Measurements from ENCODE around the gene MMP1.

Gene MMP1

GRCh38 chr11:102767800-102768199 is 30.2 kb downstream of the MMP1 start:
- H3K36me3 ChIP-seq (ENCODE audit: control insufficient read depth in 5 of 5, insufficient read depth in 5 of 5, low read length in 5 of 5): no peaks in the 10 kb centered on the region
- H3K9ac ChIP-seq (ENCODE audit: low read length in 5 of 5): no peak overlapping the region
- peaks cover 0 to 6% (median 0%) of the 10 kb centered on the region in 5 donors for H3K4me1 ChIP-seq (ENCODE audit: control insufficient read depth in 5 of 5, insufficient read depth in 5 of 5, low read length in 5 of 5)
- H3K27me3 ChIP-seq (ENCODE audit: control insufficient read depth in 5 of 5, insufficient read depth in 4 of 5, low read length in 5 of 5): peaks cover 0 to 8% (median 0%) of the 10 kb centered on the region in 5 donors
- H3K9me3 ChIP-seq (ENCODE audit: control insufficient read depth in 5 of 5, low read length in 5 of 5): no peaks in the 10 kb centered on the region
- no peak overlapping the region for H3K27ac ChIP-seq (ENCODE audit: low read depth, low read length)
- H3K4me3 ChIP-seq (ENCODE audit: low read depth in 1 of 5, low read length in 5 of 5): no peak overlapping the region

DNA sequence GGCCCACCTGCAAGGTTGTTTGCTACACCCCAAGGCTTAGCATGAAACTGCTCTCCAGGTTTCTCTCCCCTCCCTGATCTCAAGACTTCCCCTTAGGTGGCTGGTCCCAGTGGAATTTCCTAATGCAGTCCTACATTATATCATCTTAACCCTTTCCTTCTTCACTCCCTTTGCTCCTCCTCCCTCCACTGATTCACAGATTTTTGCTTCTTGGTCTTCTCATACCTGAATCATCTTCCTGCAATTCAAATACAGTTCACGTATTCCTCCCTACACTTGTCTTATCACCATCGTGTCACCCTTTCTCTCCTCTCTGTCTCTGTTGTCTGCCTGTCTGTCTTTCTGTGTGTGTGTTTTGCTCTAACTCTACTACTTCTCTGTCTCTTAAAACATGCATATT is 34.5 kb downstream of the MMP1 start:
- no peaks in the 10 kb centered on the region for H3K36me3 ChIP-seq (ENCODE audit: control insufficient read depth in 5 of 5, insufficient read depth in 5 of 5, low read length in 5 of 5)
- no peak overlapping the region for H3K27ac ChIP-seq (ENCODE audit: low read depth, low read length)
- peaks cover 0 to 10% (median 0%) of the 10 kb centered on the region in 5 donors for H3K4me1 ChIP-seq (ENCODE audit: control insufficient read depth in 5 of 5, insufficient read depth in 5 of 5, low read length in 5 of 5)
- H3K4me3 ChIP-seq (ENCODE audit: low read depth in 1 of 5, low read length in 5 of 5): no peak overlapping the region
- H3K9ac ChIP-seq (ENCODE audit: low read length in 5 of 5): no peak overlapping the region
- H3K27me3 ChIP-seq (ENCODE audit: control insufficient read depth in 5 of 5, insufficient read depth in 4 of 5, low read length in 5 of 5): peaks cover 0 to 10% (median 0%) of the 10 kb centered on the region in 5 donors
- H3K9me3 ChIP-seq (ENCODE audit: control insufficient read depth in 5 of 5, low read length in 5 of 5): no peaks in the 10 kb centered on the region

- H3K27me3 ChIP-seq (ENCODE audit: control insufficient read depth in 5 of 5, insufficient read depth in 4 of 5, low read length in 5 of 5): peaks cover 0 to 7% (median 0%) of the 10 kb centered on the region in 5 donors
- H3K9ac ChIP-seq (ENCODE audit: low read length in 5 of 5): no peak overlapping the region
- H3K9me3 ChIP-seq (ENCODE audit: control insufficient read depth in 5 of 5, low read length in 5 of 5): no peaks in the 10 kb centered on the region
- no peaks in the 10 kb centered on the region for H3K36me3 ChIP-seq (ENCODE audit: control insufficient read depth in 5 of 5, insufficient read depth in 5 of 5, low read length in 5 of 5)
- H3K27ac ChIP-seq (ENCODE audit: low read depth, low read length): no peak overlapping the region
- peaks cover 0 to 16% (median 3%) of the 10 kb centered on the region in 5 donors for H3K4me1 ChIP-seq (ENCODE audit: control insufficient read depth in 5 of 5, insufficient read depth in 5 of 5, low read length in 5 of 5)
- H3K4me3 ChIP-seq (ENCODE audit: low read depth in 1 of 5, low read length in 5 of 5): no peak overlapping the region
These were observed 35.6 kb downstream of the MMP1 start for GRCh38 chr11:102762361-102762767.

- Histone ChIP-seq H3K4me3 (ENCODE audit: low read depth in 1 of 5, low read length in 5 of 5) (no peak overlapping the region), H3K27me3 (ENCODE audit: control insufficient read depth in 5 of 5, insufficient read depth in 4 of 5, low read length in 5 of 5) (peaks cover 0 to 7% (median 0%) of the 10 kb centered on the region in 5 donors), H3K4me1 (ENCODE audit: control insufficient read depth in 5 of 5, insufficient read depth in 5 of 5, low read length in 5 of 5) (peaks cover 0 to 16% (median 3%) of the 10 kb centered on the region in 5 donors), H3K9ac (ENCODE audit: low read length in 5 of 5) (no peak overlapping the region), H3K9me3 (ENCODE audit: control insufficient read depth in 5 of 5, low read length in 5 of 5) (no peaks in the 10 kb centered on the region), H3K27ac (ENCODE audit: low read depth, low read length) (no peak overlapping the region), H3K36me3 (ENCODE audit: control insufficient read depth in 5 of 5, insufficient read depth in 5 of 5, low read length in 5 of 5) (no peaks in the 10 kb centered on the region)
These were observed 36.2 kb downstream of the MMP1 start for GRCh38 chr11:102761646-102762238.

- Histone ChIP-seq H3K4me3 (ENCODE audit: low read depth in 1 of 5, low read length in 5 of 5) (no peak overlapping the region), H3K9me3 (ENCODE audit: control insufficient read depth in 5 of 5, low read length in 5 of 5) (no peaks in the 10 kb centered on the region), H3K27me3 (ENCODE audit: control insufficient read depth in 5 of 5, insufficient read depth in 4 of 5, low read length in 5 of 5) (peaks cover 0 to 4% (median 0%) of the 10 kb centered on the region in 5 donors), H3K9ac (ENCODE audit: low read length in 5 of 5) (no peak overlapping the region), H3K36me3 (ENCODE audit: control insufficient read depth in 5 of 5, insufficient read depth in 5 of 5, low read length in 5 of 5) (no peaks in the 10 kb centered on the region), H3K27ac (ENCODE audit: low read depth, low read length) (no peak overlapping the region), H3K4me1 (ENCODE audit: control insufficient read depth in 5 of 5, insufficient read depth in 5 of 5, low read length in 5 of 5) (peaks cover 0 to 16% (median 3%) of the 10 kb centered on the region in 5 donors)
These were observed 37.5 kb downstream of the MMP1 start for GRCh38 chr11:102760344-102761035.

GRCh38 chr11:102757823-102758549 is 40.0 kb downstream of the MMP1 start:
- Histone ChIP-seq H3K9ac (ENCODE audit: low read length in 5 of 5) (no peak overlapping the region), H3K27me3 (ENCODE audit: control insufficient read depth in 5 of 5, insufficient read depth in 4 of 5, low read length in 5 of 5) (peaks cover 0 to 12% (median 0%) of the 10 kb centered on the region in 5 donors), H3K4me3 (ENCODE audit: low read depth in 1 of 5, low read length in 5 of 5) (no peak overlapping the region), H3K27ac (ENCODE audit: low read depth, low read length) (no peak overlapping the region), H3K36me3 (ENCODE audit: control insufficient read depth in 5 of 5, insufficient read depth in 5 of 5, low read length in 5 of 5) (no peaks in the 10 kb centered on the region), H3K4me1 (ENCODE audit: control insufficient read depth in 5 of 5, insufficient read depth in 5 of 5, low read length in 5 of 5) (peaks cover 0 to 16% (median 3%) of the 10 kb centered on the region in 5 donors), H3K9me3 (ENCODE audit: control insufficient read depth in 5 of 5, low read length in 5 of 5) (no peaks in the 10 kb centered on the region)

GRCh38 chr11:102753267-102753666 is 44.7 kb downstream of the MMP1 start:
- Histone ChIP-seq H3K9ac (ENCODE audit: low read length in 5 of 5) (no peak overlapping the region), H3K27ac (ENCODE audit: low read depth, low read length) (no peak overlapping the region), H3K4me1 (ENCODE audit: control insufficient read depth in 5 of 5, insufficient read depth in 5 of 5, low read length in 5 of 5) (peaks cover 0 to 4% (median 3%) of the 10 kb centered on the region in 5 donors), H3K36me3 (ENCODE audit: control insufficient read depth in 5 of 5, insufficient read depth in 5 of 5, low read length in 5 of 5) (no peaks in the 10 kb centered on the region), H3K4me3 (ENCODE audit: low read depth in 1 of 5, low read length in 5 of 5) (no peak overlapping the region), H3K9me3 (ENCODE audit: control insufficient read depth in 5 of 5, low read length in 5 of 5) (no peaks in the 10 kb centered on the region), H3K27me3 (ENCODE audit: control insufficient read depth in 5 of 5, insufficient read depth in 4 of 5, low read length in 5 of 5) (peaks cover 0 to 12% (median 0%) of the 10 kb centered on the region in 5 donors)

DNA sequence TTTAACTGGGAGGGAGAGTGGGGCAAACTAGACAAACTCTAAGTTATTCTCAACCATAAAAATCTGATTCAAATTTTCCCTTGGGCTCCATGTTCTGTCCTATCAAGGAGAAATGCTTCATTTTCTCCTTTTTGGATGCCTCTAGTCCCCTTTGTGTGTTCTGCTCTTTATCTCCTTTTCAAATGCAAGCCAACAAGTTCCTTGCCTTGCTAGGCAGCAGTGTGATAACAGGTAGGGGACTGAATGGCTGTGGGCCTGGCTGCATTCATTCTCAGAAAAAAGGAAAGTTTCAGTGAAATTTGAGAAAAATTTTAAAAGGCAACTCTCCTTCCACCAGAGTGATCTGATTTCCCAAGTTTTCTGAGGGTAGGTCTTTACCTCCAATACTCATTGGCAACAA is 46.3 kb downstream of the MMP1 start:
- peaks cover 0 to 12% (median 0%) of the 10 kb centered on the region in 5 donors for H3K27me3 ChIP-seq (ENCODE audit: control insufficient read depth in 5 of 5, insufficient read depth in 4 of 5, low read length in 5 of 5)

GRCh38 chr11:102749101-102749722 is 48.7 kb downstream of the MMP1 start:
- Histone ChIP-seq H3K9me3 (ENCODE audit: control insufficient read depth in 5 of 5, low read length in 5 of 5) (no peaks in the 10 kb centered on the region), H3K4me1 (ENCODE audit: control insufficient read depth in 5 of 5, insufficient read depth in 5 of 5, low read length in 5 of 5) (no peaks in the 10 kb centered on the region), H3K4me3 (ENCODE audit: low read depth in 1 of 5, low read length in 5 of 5) (no peak overlapping the region), H3K27ac (ENCODE audit: low read depth, low read length) (no peak overlapping the region), H3K27me3 (ENCODE audit: control insufficient read depth in 5 of 5, insufficient read depth in 4 of 5, low read length in 5 of 5) (peaks cover 0 to 8% (median 0%) of the 10 kb centered on the region in 5 donors), H3K36me3 (ENCODE audit: control insufficient read depth in 5 of 5, insufficient read depth in 5 of 5, low read length in 5 of 5) (no peaks in the 10 kb centered on the region), H3K9ac (ENCODE audit: low read length in 5 of 5) (no peak overlapping the region)

More for the DNA sequence above, 46.3 kb downstream of the MMP1 start:
- Histone ChIP-seq H3K36me3 (ENCODE audit: control insufficient read depth in 5 of 5, insufficient read depth in 5 of 5, low read length in 5 of 5) (no peaks in the 10 kb centered on the region), H3K4me3 (ENCODE audit: low read depth in 1 of 5, low read length in 5 of 5) (no peak overlapping the region), H3K27ac (ENCODE audit: low read depth, low read length) (no peak overlapping the region), H3K9me3 (ENCODE audit: control insufficient read depth in 5 of 5, low read length in 5 of 5) (no peaks in the 10 kb centered on the region), H3K4me1 (ENCODE audit: control insufficient read depth in 5 of 5, insufficient read depth in 5 of 5, low read length in 5 of 5) (no peaks in the 10 kb centered on the region), H3K9ac (ENCODE audit: low read length in 5 of 5) (no peak overlapping the region)

Data from subcutaneous abdominal adipose tissue (tissue), 5 donors.